GM18861 (cell line): ENCODE measurements around the gene ATG7.

Experiments used
- ATAC-seq: cut with Tn5 transposase; IDR thresholded peaks from one replicate; pipeline ENCODE4 v1.9.1; 2021; ENCODE audit not compliant: unreplicated experiment

The ATG7 gene

GRCh38 chr3:11603628-11604027 is 331.4 kb downstream of the ATG7 start:
- ATAC-seq: no peak

DNA sequence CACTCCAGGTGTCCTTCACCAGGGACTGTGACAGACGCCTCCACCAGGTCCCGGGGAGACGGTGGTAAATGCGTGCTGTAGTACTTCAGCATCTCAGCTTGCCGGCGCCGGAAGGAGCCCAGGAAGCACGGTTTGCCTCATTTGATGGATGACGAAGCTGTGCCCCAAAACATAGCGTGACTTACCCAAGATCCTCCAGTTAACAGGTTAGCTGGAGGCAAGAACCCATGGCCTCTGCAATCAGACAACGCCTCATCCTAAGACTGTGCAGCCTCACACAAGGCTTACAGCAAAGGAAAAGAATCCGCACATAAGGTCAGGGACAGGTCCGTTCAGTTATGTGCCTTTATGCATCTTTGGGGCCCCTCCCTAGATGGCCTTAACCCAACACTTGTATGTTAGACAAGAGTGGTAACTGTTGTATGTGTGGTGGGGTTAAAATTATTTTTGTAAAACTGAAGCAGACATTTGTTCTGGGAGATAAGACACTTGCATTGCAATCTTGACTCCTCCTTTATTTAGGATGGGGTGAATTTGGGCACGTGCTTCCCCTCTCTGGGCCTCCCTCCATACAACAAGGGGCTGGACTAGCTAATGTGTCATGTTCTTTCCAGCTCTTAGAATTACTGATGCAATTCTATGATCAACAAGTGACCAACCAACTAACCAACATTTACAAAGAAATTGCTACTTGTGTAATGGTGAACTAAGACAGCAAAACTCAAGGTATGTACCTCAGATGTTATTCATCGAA is 332.1 kb downstream of the ATG7 start:
- ATAC-seq: no peak

- ATAC-seq: no peak
Measured at GRCh38 chr3:11605398-11605797, 333.2 kb downstream of the ATG7 start.

DNA sequence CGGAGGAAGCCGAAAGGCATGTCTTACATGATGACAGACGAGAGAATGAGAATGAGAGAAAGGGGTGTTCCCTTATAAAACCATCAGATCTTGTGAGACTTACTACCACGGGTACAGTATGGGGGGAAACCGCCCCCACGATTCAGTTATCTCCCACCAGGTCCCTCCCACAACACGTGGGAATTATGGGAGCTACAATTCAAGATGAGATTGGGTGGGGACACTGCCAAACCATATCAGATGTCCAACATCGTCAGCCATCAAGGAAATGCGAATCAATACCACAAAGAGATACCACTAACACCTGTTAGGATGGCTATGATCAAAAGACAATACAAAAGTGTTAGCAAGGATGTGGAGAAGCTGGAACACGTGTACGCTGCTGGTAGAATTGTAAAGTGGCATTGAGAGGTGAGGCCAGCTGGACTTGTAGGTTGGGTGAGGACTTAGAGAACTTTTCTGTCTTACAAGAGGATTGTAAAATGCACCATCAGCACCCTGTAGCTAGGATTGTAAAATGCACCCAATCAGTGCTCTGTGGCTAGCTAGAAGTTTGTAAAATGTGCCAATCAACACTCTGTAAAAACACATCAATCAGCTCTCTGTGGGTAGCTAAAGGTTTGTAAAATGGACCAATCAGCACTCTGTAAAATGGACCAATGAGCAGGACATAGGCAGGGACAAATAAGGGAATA is 334.0 kb downstream of the ATG7 start:
- ATAC-seq: no peak

GRCh38 chr3:11606865-11607440 is 334.8 kb downstream of the ATG7 start:
- no peak for ATAC-seq
